HCT116 (cell line): Measurements from ENCODE around the gene CHST4. TPM values are rescaled to one million over a fixed set of nuclear protein-coding genes. Genes with fewer than 3 reads are reported as not detected.
A peak's percentile ranks its signal among the peaks of the same experiment; 100 is the strongest.

Source experiments
- ATAC-seq: fragments of 200-7000 bp; cut with Tn5 transposase; 2 replicates; pipeline ENCODE4 v1.9.1; 2020; ENCODE audit warnings: mild to moderate bottlenecking, moderate library complexity
- BruUV-seq: library from RNA; stranded (reverse); fragments of 400-500 nt; replicated peaks from 2 replicates; lab custom pipeline; 2021; lab: Mats Ljungman, UMichigan
- CTCF ChIA-PET: fragments of 300-600 bp; sonication (Branson Sonifier 250); formaldehyde crosslinking; loops from one replicate; lab custom pipeline; 2021; ENCODE audit warnings: antibody characterized with exemption; lab: Charles Lee
- POLR2A ChIA-PET: fragments of 300-600, 350-600 bp; sonication (Branson Sonifier 250); formaldehyde crosslinking; loops from one replicate; lab custom pipeline; 2021; ENCODE audit warnings: antibody characterized with exemption; lab: Charles Lee
- RAD21 ChIA-PET, 2 experiments: fragments of 300-600 bp; sonication (Branson Sonifier 250); formaldehyde crosslinking; loops; one replicate each; lab custom pipeline; 2023; ENCODE audit warnings: low total read pairs in 2 of 2; ENCODE audit not compliant: uncharacterized antibody in 2 of 2, unreplicated experiment in 2 of 2, low non-redundant PET in 1 of 2; lab: Charles Lee
- DNase-seq: peaks from one replicate; pipeline ENCODE4 v3.0.0-alpha.2; 2010; ENCODE audit warnings: low read depth, low spot score
- H2AFZ ChIP-seq: fragments of 200-600 bp; shearing (Covaris generic), sonication (generic); 2 replicates; pipeline ENCODE4 v1.6.1; 2017; ENCODE audit warnings: low read depth, mixed run types, mixed read lengths, antibody characterized with exemption, low read length; ENCODE audit not compliant: poor library complexity, severe bottlenecking
- H3K27ac ChIP-seq: 2 replicates; pipeline ENCODE4 v1.5.1; 2012; ENCODE audit warnings: low read depth, low read length
- H3K27me3 ChIP-seq: fragments of 200-600 bp; sonication (generic); 2 replicates; pipeline ENCODE4 v1.6.1; 2016; ENCODE audit warnings: mixed run types, low read length, mixed read lengths; ENCODE audit not compliant: insufficient read depth
- H3K36me3 ChIP-seq, 2 experiments: fragments of 200-500 bp in 1 of 2; fragments of 200-600 bp in 1 of 2; sonication (Bioruptor generic) in 1 of 2; sonication (generic) in 1 of 2; 2 replicates each; pipeline versions ENCODE4 v1.5.1 to v1.6.1; 2014 to 2016; ENCODE audit warnings: low read length in 2 of 2, inconsistent platforms in 1 of 2, mixed read lengths in 1 of 2, mixed run types in 1 of 2; ENCODE audit not compliant: insufficient read depth in 2 of 2, control insufficient read depth in 1 of 2
- H3K4me1 ChIP-seq, 2 experiments: fragments of 200-600 bp in 1 of 2; sonication (generic) in 1 of 2; 2 replicates each; pipeline versions ENCODE4 v1.5.1 to v1.6.1; 2012 to 2017; ENCODE audit warnings: low read length in 2 of 2, inconsistent platforms in 1 of 2, mild to moderate bottlenecking in 1 of 2, mixed read lengths in 1 of 2, mixed run types in 1 of 2, moderate library complexity in 1 of 2; ENCODE audit not compliant: insufficient read depth in 2 of 2, control insufficient read depth in 1 of 2
- H3K4me2 ChIP-seq: fragments of 200-600 bp; sonication (generic); 2 replicates; pipeline ENCODE4 v1.6.1; 2017; ENCODE audit warnings: mixed run types, low read length, mixed read lengths
- H3K4me3 ChIP-seq, 2 experiments: fragments of 200-600 bp in 1 of 2; sonication (generic) in 1 of 2; replicated peaks in 1 of 2; 2 replicates each; pipeline ENCODE4 v1.5.1; 2011 to 2016; ENCODE audit warnings: low read length in 2 of 2, control low read depth in 1 of 2, low read depth in 1 of 2, mild to moderate bottlenecking in 1 of 2, mixed read lengths in 1 of 2, mixed run types in 1 of 2
- H3K79me2 ChIP-seq: fragments of 200-600 bp; sonication (generic); 2 replicates; pipeline ENCODE4 v1.6.1; 2017; ENCODE audit warnings: mild to moderate bottlenecking, mixed run types, low read length, moderate library complexity, mixed read lengths; ENCODE audit not compliant: insufficient read depth
- H3K9ac ChIP-seq: fragments of 200-600 bp; sonication (generic); 2 replicates; pipeline ENCODE4 v1.6.1; 2016; ENCODE audit warnings: low read length, mixed read lengths
- H3K9me2 ChIP-seq: fragments of 200-600 bp; sonication (generic), shearing (Covaris generic); 2 replicates; pipeline ENCODE4 v1.6.1; 2017; ENCODE audit warnings: mixed run types, mild to moderate bottlenecking, moderate library complexity; ENCODE audit not compliant: insufficient read depth
- H3K9me3 ChIP-seq, 2 experiments: fragments of 200-500 bp in 1 of 2; fragments of 200-600 bp in 1 of 2; sonication (Bioruptor generic) in 1 of 2; sonication (generic) in 1 of 2; 2 replicates each; pipeline ENCODE4 v1.6.1; 2014 to 2017; ENCODE audit warnings: low read length in 2 of 2, mixed read lengths in 2 of 2, inconsistent platforms in 1 of 2, low read depth in 1 of 2, mild to moderate bottlenecking in 1 of 2, mixed run types in 1 of 2, moderate library complexity in 1 of 2; ENCODE audit not compliant: control insufficient read depth in 1 of 2, insufficient read depth in 1 of 2
- H4K20me1 ChIP-seq: fragments of 200-600 bp; sonication (generic), shearing (Covaris generic); 2 replicates; pipeline ENCODE4 v1.6.1; 2017; ENCODE audit warnings: mixed run types, mild to moderate bottlenecking, moderate library complexity; ENCODE audit not compliant: insufficient read depth
- ATF3 ChIP-seq: IDR thresholded peaks from 2 replicates; pipeline ENCODE4 v1.6.1; 2012
- CBX3 ChIP-seq: IDR thresholded peaks from 2 replicates; pipeline ENCODE4 v1.6.1; 2012; ENCODE audit warnings: low read depth
- CEBPB ChIP-seq: IDR thresholded peaks from 2 replicates; pipeline ENCODE4 v1.6.1; 2012; ENCODE audit warnings: low read depth
- EGR1 ChIP-seq: IDR thresholded peaks from 2 replicates; pipeline ENCODE4 v1.6.1; 2012; ENCODE audit warnings: low read depth
- ELF1 ChIP-seq: IDR thresholded peaks from 2 replicates; pipeline ENCODE4 v1.6.1; 2012; ENCODE audit warnings: low read depth, borderline replicate concordance
- EZH2 ChIP-seq: fragments of 200-600 bp; sonication (generic); IDR thresholded peaks from 2 replicates; pipeline ENCODE4 v1.6.1; 2017; ENCODE audit warnings: antibody characterized with exemption, mixed run types
- EZH2phosphoT487 ChIP-seq: fragments of 200-600 bp; IDR thresholded peaks from 2 replicates; pipeline ENCODE4 v1.6.1; 2018; ENCODE audit warnings: antibody characterized with exemption, borderline replicate concordance
- FOSL1 ChIP-seq: IDR thresholded peaks from 2 replicates; pipeline ENCODE4 v1.6.1; 2012; ENCODE audit warnings: low read depth
- JUND ChIP-seq: IDR thresholded peaks from 2 replicates; pipeline ENCODE4 v1.6.1; 2012
- POLR2AphosphoS5 ChIP-seq: IDR thresholded peaks from 2 replicates; pipeline ENCODE4 v1.6.1; 2011; ENCODE audit warnings: mild to moderate bottlenecking, low read depth, low read length, moderate library complexity
- RAD21 ChIP-seq: IDR thresholded peaks from 2 replicates; pipeline ENCODE4 v1.6.1; 2012; ENCODE audit warnings: low read depth, mild to moderate bottlenecking
- REST ChIP-seq: IDR thresholded peaks from 2 replicates; pipeline ENCODE4 v1.6.1; 2012; ENCODE audit warnings: low read depth
- SIN3A ChIP-seq: IDR thresholded peaks from 2 replicates; pipeline ENCODE4 v1.6.1; 2012; ENCODE audit warnings: low read depth
- SP1 ChIP-seq: IDR thresholded peaks from 2 replicates; pipeline ENCODE4 v1.6.1; 2012; ENCODE audit warnings: low read depth
- SRF ChIP-seq: IDR thresholded peaks from 2 replicates; pipeline ENCODE4 v1.6.1; 2012; ENCODE audit warnings: low read depth
- YY1 ChIP-seq: IDR thresholded peaks from 2 replicates; pipeline ENCODE4 v1.6.1; 2011; ENCODE audit warnings: low read length, low read depth, moderate library complexity, mild to moderate bottlenecking; ENCODE audit not compliant: insufficient replicate concordance; ENCODE audit errors: extremely low read depth
- ZBTB33 ChIP-seq: IDR thresholded peaks from 2 replicates; pipeline ENCODE4 v1.6.1; 2011; ENCODE audit warnings: mild to moderate bottlenecking, low read length, moderate library complexity; ENCODE audit not compliant: insufficient replicate concordance; ENCODE audit errors: extremely low read depth
- ZFX ChIP-seq: fragments of 450-650 bp; IDR thresholded peaks from 2 replicates; pipeline ENCODE4 v1.6.1; 2017
- ZNF274 ChIP-seq: fragments of 200-500 bp; sonication (Bioruptor generic); IDR thresholded peaks from 2 replicates; pipeline ENCODE4 v1.6.1; 2014; ENCODE audit warnings: mild to moderate bottlenecking, low read depth, low read length, inconsistent platforms
- intact Hi-C: fragments of 100-400 bp; cut with micrococcal nuclease; formaldehyde crosslinking; loops from 2 replicates; pipeline ENCODE4 v1.10.0; 2022
- total RNA-seq: library from RNA; stranded (reverse); gene quantifications from one replicate; pipeline ENCODE4 v1.2.1, GENCODE V29; 2021; ENCODE audit not compliant: unreplicated experiment

Gene CHST4
- total RNA-seq, 1 experiment from 2014 or later, result 0.59 TPM

GRCh38 chr16:71484006-71484893 is 42.0 kb upstream of the CHST4 start:
- ChIA-PET CTCF (interaction anchor here (1.1 kb wide), 2 partner anchors 15 to 71 kb away, joined by 4 to 5 read pairs; no protein-coding TSS in a partner anchor), RAD21 (no interaction called here), POLR2A (interaction anchor here (0.7 to 1.6 kb wide), 5 partner anchors 9 to 705 kb away, joined by 3 to 11 read pairs (median 4); partner anchors contain the start of gene ZNF23)
- Histone ChIP-seq H3K27ac (peak overlapping the region; percentile 77), H3K36me3 (no peaks in the 10 kb centered on the region), H3K4me3 (peak overlapping the region; percentile 71 to 75), H3K27me3 (no peaks in the 10 kb centered on the region), H3K9me2 (no peaks in the 10 kb centered on the region), H3K4me2 (peak overlapping the region; percentile 82), H4K20me1 (no peaks in the 10 kb centered on the region), H3K4me1 (peaks cover 4 to 13% of the 10 kb centered on the region in 2 experiments; a peak in 3 of 4 replicates), H3K79me2 (no peaks in the 10 kb centered on the region), H3K9ac (peak overlapping the region; percentile 76), H3K9me3 (no peaks in the 10 kb centered on the region), H2AFZ (peak overlapping the region; percentile 88)
- DNase-seq (peak; percentile 93), ATAC-seq (peak; percentile 92)
- BruUV-seq, result TSS peak; percentile 90
- intact Hi-C loops, result loop anchor here (1.0 kb wide), 1 partner anchor 22 kb away; the partner anchor contains the start of gene ZNF23
- TF ChIP-seq FOSL1, result no peak
- peak; percentile 85 for TF ChIP-seq SIN3A
- no peak; the same call in 1 of the 2 replicates for TF ChIP-seq ELF1
- peak; percentile 16 for TF ChIP-seq ZBTB33
- no peak for TF ChIP-seq ATF3
- TF ChIP-seq REST, result no peak
- no peak; the same call in 1 of the 2 replicates for TF ChIP-seq ZFX
- TF ChIP-seq POLR2AphosphoS5, result peak; percentile 87
- no peak for TF ChIP-seq EZH2
- TF ChIP-seq SRF, result no peak
- TF ChIP-seq RAD21, result no peak; the same call in 1 of the 2 replicates
- TF ChIP-seq EGR1, result no peak
- peak; percentile 44; the same call in 1 of the 2 replicates for TF ChIP-seq SP1
- no peak for TF ChIP-seq EZH2phosphoT487
- TF ChIP-seq CBX3, result peak; percentile 86
- TF ChIP-seq YY1, result peak; percentile 24
- no peak for TF ChIP-seq ZNF274
- no peak for TF ChIP-seq JUND
- TF ChIP-seq CEBPB, result no peak
